Measurements from ENCODE around the gene SGSM1.

Gene SGSM1

GRCh38 chr22:24806663-24807001 is 621 bp downstream of the SGSM1 start:
- no peak for DNase-seq (ENCODE audit: low spot score)

GRCh38 chr22:24807284-24807950 is 1.4 kb downstream of the SGSM1 start:
- no peak for DNase-seq (ENCODE audit: low spot score)

GRCh38 chr22:24809331-24809730 is 3.3 kb downstream of the SGSM1 start:
- DNase-seq (ENCODE audit: low spot score): no peak

- peak; percentile 23 for DNase-seq (ENCODE audit: low spot score)
Measured at GRCh38 chr22:24810043-24810749, 4.2 kb downstream of the SGSM1 start.

GRCh38 chr22:24812950-24813775 is 7.2 kb downstream of the SGSM1 start:
- no peak for DNase-seq (ENCODE audit: low spot score)

GRCh38 chr22:24813861-24814770 is 8.1 kb downstream of the SGSM1 start:
- no peak for DNase-seq (ENCODE audit: low spot score)

- no peak for DNase-seq (ENCODE audit: low spot score)
Measured at GRCh38 chr22:24816806-24817205, 10.8 kb downstream of the SGSM1 start.

GRCh38 chr22:24819487-24819886 is 13.5 kb downstream of the SGSM1 start:
- no peak for DNase-seq (ENCODE audit: low spot score)

GRCh38 chr22:24819911-24820461 is 14.0 kb downstream of the SGSM1 start:
- no peak for DNase-seq (ENCODE audit: low spot score)

- no peak for DNase-seq (ENCODE audit: low spot score)
Measured at GRCh38 chr22:24822471-24822870, 16.5 kb downstream of the SGSM1 start.

- no peak for DNase-seq (ENCODE audit: low spot score)
Measured at GRCh38 chr22:24823787-24824186, 17.8 kb downstream of the SGSM1 start.

GRCh38 chr22:24824250-24824649 is 18.2 kb downstream of the SGSM1 start:
- DNase-seq (ENCODE audit: low spot score): no peak

- no peak for DNase-seq (ENCODE audit: low spot score)
Measured at GRCh38 chr22:24824915-24825314, 18.9 kb downstream of the SGSM1 start.

- no peak for DNase-seq (ENCODE audit: low spot score)
Measured at GRCh38 chr22:24826710-24827285, 20.8 kb downstream of the SGSM1 start.

GRCh38 chr22:24827296-24827695 is 21.3 kb downstream of the SGSM1 start:
- DNase-seq (ENCODE audit: low spot score): no peak

- no peak for DNase-seq (ENCODE audit: low spot score)
Measured at GRCh38 chr22:24830205-24830979, 24.4 kb downstream of the SGSM1 start.

GRCh38 chr22:24831687-24832086 is 25.7 kb downstream of the SGSM1 start:
- DNase-seq (ENCODE audit: low spot score): no peak

- DNase-seq (ENCODE audit: low spot score): no peak
Measured at GRCh38 chr22:24833881-24834495, 28.0 kb downstream of the SGSM1 start.

- no peak for DNase-seq (ENCODE audit: low spot score)
Measured at GRCh38 chr22:24834845-24835570, 29.0 kb downstream of the SGSM1 start.
